HG03460 (cell line): Measurements from ENCODE around the gene PLA2G4A.
A peak's percentile ranks its signal among the peaks of the same experiment; 100 is the strongest.

Experiments used
- ATAC-seq: cut with Tn5 transposase; IDR thresholded peaks from one replicate; pipeline ENCODE4 v1.9.1; 2021; ENCODE audit not compliant: unreplicated experiment

PLA2G4A gene

GRCh38 chr1:186828611-186829454 lies at the start of gene PLA2G4A:
TSS of gene PLA2G4A (plus strand) at chr1:186828949. CDS start at chr1:186854355, 25,406 bp downstream.
- peak; percentile 79 for ATAC-seq

DNA sequence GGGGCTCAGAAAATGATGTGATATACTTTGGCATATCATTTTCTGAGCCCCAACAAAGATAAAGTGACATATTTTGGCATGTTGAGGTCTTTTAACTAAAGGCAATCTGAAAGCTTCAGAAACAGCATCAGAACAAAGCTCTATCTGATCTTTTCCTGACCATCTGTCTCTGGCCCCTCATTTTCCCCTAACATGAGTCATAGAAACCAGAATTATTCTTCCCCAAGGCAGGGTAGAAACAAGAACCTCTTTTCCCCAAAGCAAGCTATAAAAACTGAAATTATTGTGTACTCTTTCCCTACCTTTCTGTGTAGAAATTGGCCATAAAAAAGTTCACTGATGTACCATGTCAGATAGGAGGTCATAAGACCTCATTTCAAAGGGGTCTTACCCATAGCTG lies 48.7 kb upstream of the PLA2G4A start:
- ATAC-seq, result no peak

- no peak for ATAC-seq
Measured at GRCh38 chr1:186781730-186782129, 47.0 kb upstream of the PLA2G4A start.

- no peak for ATAC-seq
Measured at GRCh38 chr1:186782791-186783190, 46.0 kb upstream of the PLA2G4A start.

GRCh38 chr1:186783193-186783592 lies 45.6 kb upstream of the PLA2G4A start:
- no peak for ATAC-seq

DNA sequence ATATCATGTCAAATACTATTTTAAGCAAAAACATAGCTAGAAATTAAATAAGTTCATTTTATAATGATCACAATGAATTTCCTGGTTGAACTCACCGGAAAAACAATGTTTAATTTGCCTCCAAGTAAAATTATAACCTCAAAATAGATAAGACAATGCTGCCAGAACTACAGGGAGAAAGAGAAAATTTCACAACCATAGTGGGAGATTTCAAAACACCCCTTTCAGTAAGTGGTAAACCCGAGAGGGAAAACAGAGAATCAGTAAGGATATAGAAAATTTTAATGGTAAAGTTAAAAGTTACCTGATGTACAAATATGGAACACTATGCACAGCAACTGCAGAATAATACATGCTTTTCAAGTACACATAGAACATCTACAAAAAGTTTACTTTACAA lies 43.2 kb upstream of the PLA2G4A start:
- ATAC-seq, result no peak

DNA sequence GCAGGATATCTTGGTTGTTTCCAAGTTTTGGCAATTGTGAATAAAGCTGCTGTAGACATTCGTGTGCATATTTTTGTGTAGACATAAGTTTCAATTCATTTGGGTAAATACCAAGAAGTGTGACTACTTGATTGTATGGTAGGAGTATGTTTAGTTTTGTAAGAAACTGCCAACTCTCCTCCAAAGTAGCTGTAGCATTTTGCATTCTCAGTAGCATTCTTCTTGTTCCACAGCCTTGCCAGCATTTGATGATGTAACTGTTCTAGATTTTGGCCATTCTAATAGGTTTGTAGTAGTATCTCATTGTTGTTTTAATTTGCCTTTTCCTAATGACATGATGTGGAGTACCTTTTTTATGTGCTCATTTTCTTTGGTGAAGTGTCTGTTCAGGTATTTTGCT lies 38.6 kb upstream of the PLA2G4A start:
- no peak for ATAC-seq

GRCh38 chr1:186792870-186793581 lies 35.7 kb upstream of the PLA2G4A start:
- no peak for ATAC-seq

DNA sequence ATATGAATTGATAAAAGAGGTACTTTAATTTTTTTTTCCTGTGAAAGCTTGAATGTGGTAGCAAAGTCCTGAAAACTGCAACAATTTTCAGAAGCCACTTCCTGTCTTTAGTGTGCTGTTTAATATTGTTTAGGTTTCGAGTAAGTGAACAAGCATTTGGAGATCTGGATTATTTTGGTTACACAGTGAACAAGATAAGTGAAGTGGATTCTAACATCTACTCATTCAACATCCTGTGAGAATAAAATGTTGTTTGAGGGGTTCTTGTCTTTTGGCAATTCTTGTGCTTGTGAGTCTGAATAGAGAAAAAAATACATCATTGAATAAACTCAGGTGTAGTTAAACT lies 35.2 kb upstream of the PLA2G4A start:
- ATAC-seq, result no peak

DNA sequence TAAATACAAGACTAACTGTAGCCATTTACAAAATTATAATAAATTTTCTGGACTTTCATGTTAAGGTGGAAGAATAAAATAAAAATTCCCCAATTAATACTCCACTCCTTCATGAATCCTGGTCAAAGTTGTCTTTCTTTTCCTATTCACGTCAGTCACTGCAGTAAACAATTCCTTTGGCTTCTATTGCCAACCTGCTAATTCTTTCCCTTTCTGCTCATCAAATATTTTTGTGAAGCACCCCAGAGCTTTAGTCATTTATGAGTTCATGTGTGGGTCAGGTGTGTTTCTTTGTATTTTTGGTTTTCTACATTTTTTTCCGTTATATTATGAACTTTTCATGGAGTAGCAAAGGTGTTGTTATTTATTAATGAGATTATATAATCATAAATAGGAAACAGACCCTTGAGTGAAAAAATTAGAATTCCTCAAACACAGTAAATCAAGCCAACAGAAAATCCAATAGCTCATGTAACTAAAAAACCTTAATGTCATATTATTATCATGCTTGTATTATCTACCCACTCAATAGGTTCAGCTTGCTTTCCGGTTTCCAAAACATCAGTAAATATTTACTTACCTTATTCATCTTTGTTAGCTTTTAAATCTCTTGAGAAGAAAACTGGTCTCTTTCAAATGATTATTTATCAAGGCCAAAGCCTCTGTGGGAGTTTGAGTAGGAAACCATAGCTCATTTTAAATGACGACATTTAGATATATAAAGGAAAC lies 29.6 kb upstream of the PLA2G4A start:
- no peak for ATAC-seq

DNA sequence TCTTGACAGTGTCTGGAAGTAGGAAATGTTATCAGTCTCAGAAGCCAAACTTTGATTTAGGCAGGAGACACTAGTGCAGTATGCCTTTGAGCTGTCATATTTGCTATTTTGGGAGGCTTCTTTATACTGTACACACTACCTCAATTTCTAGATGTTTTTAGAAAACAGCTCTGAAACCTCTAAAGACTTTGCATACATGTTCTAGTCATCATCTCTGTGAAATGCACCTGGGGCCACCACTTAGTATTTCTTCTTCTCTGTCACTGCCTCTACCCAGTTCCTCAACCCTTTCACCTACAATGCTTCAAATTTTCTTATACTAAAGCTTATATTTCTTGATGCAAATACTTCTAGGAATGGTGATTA lies 29.1 kb upstream of the PLA2G4A start:
- peak; percentile 67 for ATAC-seq

DNA sequence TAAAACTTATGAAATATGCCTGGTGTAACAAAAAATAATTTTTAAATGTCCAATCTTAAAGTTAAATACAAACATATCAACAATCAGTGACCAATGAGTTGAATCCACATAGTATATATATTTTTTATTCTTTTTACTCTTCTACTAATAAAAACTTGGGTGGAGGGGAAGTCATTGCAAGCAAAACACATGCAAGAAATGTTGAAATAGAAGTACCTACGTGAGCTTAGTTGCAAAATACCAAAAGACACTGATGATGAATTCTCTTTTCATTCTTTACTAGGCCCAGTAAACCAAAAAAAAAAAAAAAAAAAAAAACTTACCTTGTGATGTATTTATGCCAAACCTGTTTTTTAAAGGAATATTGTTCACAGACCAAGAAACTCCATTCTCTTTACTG lies 26.4 kb upstream of the PLA2G4A start:
- no peak for ATAC-seq

- ATAC-seq, result no peak
Measured at GRCh38 chr1:186804679-186805078, 24.1 kb upstream of the PLA2G4A start.

GRCh38 chr1:186806477-186806876 lies 22.3 kb upstream of the PLA2G4A start:
- no peak for ATAC-seq

DNA sequence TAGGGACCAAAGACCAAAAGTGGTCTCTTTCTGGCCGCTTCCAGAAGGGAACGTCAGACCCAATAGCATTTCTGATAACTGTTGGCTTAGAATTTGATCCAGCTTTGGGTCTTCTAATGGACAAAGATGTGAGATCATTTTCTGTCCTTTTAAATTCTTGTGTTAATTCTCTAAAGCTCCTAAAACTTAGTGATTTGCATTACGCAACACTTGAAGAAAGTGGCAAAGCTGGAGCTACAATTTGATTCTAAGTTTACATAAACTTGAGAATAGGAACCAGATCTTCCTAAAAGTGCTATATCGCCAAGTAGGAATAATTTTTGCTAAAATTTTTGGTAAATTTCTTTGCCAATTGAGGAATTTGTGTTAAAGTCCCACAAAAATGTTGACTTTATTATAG lies 21.6 kb upstream of the PLA2G4A start:
- no peak for ATAC-seq

DNA sequence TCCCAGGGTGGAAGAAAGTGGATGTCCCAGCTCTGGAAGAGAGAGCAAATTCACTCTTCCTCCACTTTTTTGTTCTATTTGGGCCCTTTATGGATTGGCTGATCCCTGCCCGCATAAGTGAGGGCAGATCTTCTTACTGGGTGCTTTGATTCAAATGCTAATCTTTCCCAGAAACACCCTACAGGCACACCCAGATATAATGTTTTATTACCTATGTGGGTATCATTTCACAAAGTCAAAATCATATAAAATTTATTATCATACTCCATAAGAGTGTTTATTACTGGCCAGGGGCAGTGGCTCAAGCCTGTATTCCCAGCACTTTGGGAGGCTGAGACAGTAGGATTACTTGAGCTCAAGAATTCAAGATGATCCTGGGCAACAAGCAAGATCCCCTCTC lies 16.9 kb upstream of the PLA2G4A start:
- no peak for ATAC-seq

GRCh38 chr1:186812570-186812969 lies 16.2 kb upstream of the PLA2G4A start:
- ATAC-seq, result no peak

GRCh38 chr1:186813420-186813819 lies 15.3 kb upstream of the PLA2G4A start:
- no peak for ATAC-seq

DNA sequence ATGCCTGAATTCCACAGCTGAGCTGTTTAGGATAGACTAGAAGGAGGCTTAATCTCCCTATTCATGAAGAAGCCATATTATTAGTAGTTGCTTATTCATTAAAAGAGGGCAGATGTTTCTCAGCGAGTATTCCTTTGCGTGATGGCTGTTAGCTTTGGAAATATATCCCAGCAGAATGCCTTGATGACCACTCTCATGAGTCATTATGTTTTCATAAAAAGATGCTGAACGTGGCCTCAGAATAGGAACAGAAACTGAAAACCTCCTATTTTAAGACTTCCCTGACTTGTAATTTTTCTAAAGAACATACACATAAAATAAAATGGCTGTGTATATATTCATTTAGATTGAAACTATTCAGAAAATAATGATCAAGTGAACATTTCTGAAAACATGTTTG lies 9.6 kb upstream of the PLA2G4A start:
- peak; percentile 84 for ATAC-seq

- ATAC-seq, result peak; percentile 43
Measured at GRCh38 chr1:186819563-186819962, 9.2 kb upstream of the PLA2G4A start.

DNA sequence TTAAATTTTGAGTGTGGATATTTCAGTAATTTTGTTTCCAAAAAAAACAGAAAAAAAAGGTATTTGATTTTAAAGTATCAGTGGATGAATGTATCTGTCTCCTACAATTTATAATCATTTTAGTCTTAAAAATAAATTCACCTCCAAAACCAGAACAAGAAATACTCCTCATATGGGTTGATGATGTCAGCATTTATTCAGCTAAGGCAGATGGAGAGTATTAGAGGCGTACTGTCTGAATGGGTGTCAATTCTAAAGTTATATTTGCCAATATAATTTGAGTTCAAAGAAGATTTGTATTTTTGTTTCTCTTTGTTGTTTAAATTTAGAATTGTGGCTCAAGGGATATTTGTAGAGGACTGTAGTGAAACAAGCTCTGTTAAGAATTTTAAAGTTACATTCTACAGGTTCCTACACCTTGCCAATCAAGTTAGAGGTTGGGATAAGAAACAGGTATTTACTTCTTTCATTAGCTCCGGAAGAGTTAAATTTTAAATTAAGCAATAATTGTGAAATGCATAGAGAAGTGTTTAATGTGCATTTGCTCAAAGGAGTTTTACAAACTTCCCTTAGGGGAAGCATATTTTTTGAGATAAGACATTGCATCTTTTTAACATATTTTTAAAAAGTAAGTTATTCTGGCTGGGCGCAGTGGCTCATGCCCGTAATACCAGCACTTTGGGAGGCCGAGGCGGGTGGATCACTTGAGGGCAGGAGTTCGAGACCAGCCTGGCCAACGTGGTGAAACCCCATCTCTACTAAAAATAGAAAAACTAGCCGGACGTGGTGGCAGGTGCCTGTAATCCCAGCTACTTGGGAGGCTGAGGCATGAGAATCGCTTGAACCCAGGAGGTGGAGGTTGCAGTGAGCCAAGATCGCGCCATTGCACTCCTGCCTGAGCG lies 1.2 kb downstream of the PLA2G4A start:
- ATAC-seq, result no peak
